IMR-90 (cell line): ENCODE data around the gene NUP98. TPM values are rescaled to one million over a fixed set of nuclear protein-coding genes. Genes with fewer than 3 reads are reported as not detected.
A peak's percentile ranks its signal among the peaks of the same experiment; 100 is the strongest.

Experiments
- ATAC-seq: fragments of 200-7000 bp; cut with Tn5 transposase; 2 replicates; pipeline ENCODE4 v1.9.1; 2020; ENCODE audit warnings: low read depth, mild to moderate bottlenecking, moderate library complexity
- BruUV-seq: library from RNA; stranded (reverse); fragments of 400-500 nt; replicated peaks from 2 replicates; lab custom pipeline; 2021; lab: Mats Ljungman, UMichigan
- CTCF ChIA-PET: fragments of 300-600 bp; formaldehyde crosslinking; extraction: SDS; loops from one replicate; lab custom pipeline; 2021; ENCODE audit warnings: antibody characterized with exemption; lab: Yijun Ruan, JAX
- POLR2A ChIA-PET: fragments of 300-600 bp; sonication (Branson Sonifier 250); formaldehyde crosslinking; loops from one replicate; lab custom pipeline; 2022; ENCODE audit warnings: antibody characterized with exemption; ENCODE audit not compliant: unreplicated experiment; lab: Charles Lee
- DNase-seq: peaks from one replicate; pipeline ENCODE4 v3.0.0; 2013
- H2AFZ ChIP-seq: replicated peaks from 2 replicates; pipeline ENCODE3; 2013; ENCODE audit warnings: low read length, mild to moderate bottlenecking; ENCODE audit not compliant: poor library complexity
- H2AK5ac ChIP-seq: 2 replicates; pipeline ENCODE4 v1.6.1; 2013; ENCODE audit warnings: low read depth, low read length, inconsistent platforms
- H2AK9ac ChIP-seq: replicated peaks from 2 replicates; pipeline ENCODE3; 2013; ENCODE audit warnings: mild to moderate bottlenecking, low read depth, low read length, moderate library complexity; ENCODE audit not compliant: poor library complexity
- H2BK120ac ChIP-seq: 2 replicates; pipeline ENCODE4 v1.6.1; 2013; ENCODE audit warnings: low read depth, low read length, inconsistent platforms
- H2BK15ac ChIP-seq: 3 replicates; pipeline ENCODE4 v1.6.1; 2013; ENCODE audit warnings: low read depth, low read length, inconsistent platforms
- H2BK20ac ChIP-seq: 2 replicates; pipeline ENCODE4 v1.6.1; 2013; ENCODE audit warnings: low read depth, mild to moderate bottlenecking, inconsistent platforms, low read length, moderate library complexity
- H2BK5ac ChIP-seq: 2 replicates; pipeline ENCODE4 v1.6.1; 2013; ENCODE audit warnings: mild to moderate bottlenecking, low read depth, low read length, inconsistent platforms; ENCODE audit not compliant: poor library complexity, severe bottlenecking
- H3K14ac ChIP-seq: replicated peaks from 2 replicates; pipeline ENCODE4 v1.6.1; 2013; ENCODE audit warnings: low read depth, low read length, inconsistent platforms
- H3K18ac ChIP-seq: 2 replicates; pipeline ENCODE4 v1.6.1; 2013; ENCODE audit warnings: low read depth, low read length, control low read depth
- H3K23ac ChIP-seq: 2 replicates; pipeline ENCODE4 v1.6.1; 2013; ENCODE audit warnings: low read depth, low read length, inconsistent platforms
- H3K27ac ChIP-seq: 2 replicates; pipeline ENCODE4 v1.5.1; 2013; ENCODE audit warnings: mild to moderate bottlenecking, control low read depth, low read length; ENCODE audit not compliant: insufficient read depth
- H3K27me3 ChIP-seq: 2 replicates; pipeline ENCODE4 v1.6.1; 2013; ENCODE audit warnings: low read length; ENCODE audit not compliant: control insufficient read depth, insufficient read depth
- H3K36me3 ChIP-seq: 2 replicates; pipeline ENCODE4 v1.6.1; 2013; ENCODE audit warnings: low read length, mixed read lengths; ENCODE audit not compliant: control insufficient read depth, insufficient read depth
- H3K4ac ChIP-seq: 2 replicates; pipeline ENCODE4 v1.6.1; 2013; ENCODE audit warnings: low read depth, low read length, inconsistent platforms
- H3K4me1 ChIP-seq: 2 replicates; pipeline ENCODE4 v1.6.1; 2013; ENCODE audit warnings: low read length, mixed read lengths; ENCODE audit not compliant: control insufficient read depth, insufficient read depth
- H3K4me2 ChIP-seq: 2 replicates; pipeline ENCODE4 v1.6.1; 2013; ENCODE audit warnings: low read depth, mild to moderate bottlenecking, control low read depth, low read length, moderate library complexity
- H3K4me3 ChIP-seq: 2 replicates; pipeline ENCODE4 v1.5.1; 2013; ENCODE audit warnings: low read depth, mild to moderate bottlenecking, control low read depth, low read length, moderate library complexity; ENCODE audit not compliant: insufficient read depth
- H3K56ac ChIP-seq: 2 replicates; pipeline ENCODE4 v1.6.1; 2013; ENCODE audit warnings: low read length, inconsistent platforms; ENCODE audit not compliant: insufficient read depth; ENCODE audit errors: extremely low read depth
- H3K79me1 ChIP-seq, 2 experiments: 2 replicates each; pipeline ENCODE4 v1.6.1; 2013; ENCODE audit warnings: low read length in 2 of 2, inconsistent platforms in 1 of 2, low read depth in 1 of 2
- H3K9ac ChIP-seq: 2 replicates; pipeline ENCODE4 v1.6.1; 2013; ENCODE audit warnings: low read depth, low read length, control low read depth
- H3K9me1 ChIP-seq: 2 replicates; pipeline ENCODE4 v1.6.1; 2013; ENCODE audit warnings: low read length, inconsistent platforms; ENCODE audit not compliant: insufficient read depth
- H3K9me3 ChIP-seq: 2 replicates; pipeline ENCODE4 v1.6.1; 2013; ENCODE audit warnings: low read length; ENCODE audit not compliant: control insufficient read depth, insufficient read depth
- H4K20me1 ChIP-seq: 2 replicates; pipeline ENCODE4 v1.6.1; 2013; ENCODE audit warnings: low read length, inconsistent platforms; ENCODE audit not compliant: insufficient read depth
- H4K5ac ChIP-seq: 2 replicates; pipeline ENCODE4 v1.6.1; 2013; ENCODE audit warnings: mild to moderate bottlenecking, low read depth, low read length, control low read depth
- H4K8ac ChIP-seq, 2 experiments: 2 replicates each; pipeline ENCODE4 v1.6.1; 2013; ENCODE audit warnings: low read depth in 2 of 2, low read length in 2 of 2, control low read depth in 1 of 2, inconsistent platforms in 1 of 2
- H4K91ac ChIP-seq: 2 replicates; pipeline ENCODE4 v1.6.1; 2013; ENCODE audit warnings: low read depth, low read length, inconsistent platforms; ENCODE audit not compliant: insufficient read depth
- CHD1 ChIP-seq: IDR thresholded peaks from 2 replicates; pipeline ENCODE4 v1.6.1; 2012; ENCODE audit warnings: low read depth, low read length, improper control_type of control experiment
- WGBS, 2 experiments: methylation state at CpG; one replicate each; pipeline versions ENCODE4 v1.1.5 to v1.1.7; 2013; ENCODE audit warnings: missing lambda C conversion rate in 2 of 2; ENCODE audit not compliant: insufficient read length in 1 of 2; ENCODE audit errors: extremely low coverage in 2 of 2; 5-methylcytosine and 5-hydroxymethylcytosine counted together
- dilution Hi-C: fragments of 300-500 bp; cut with HindIII; formaldehyde crosslinking; loops from one replicate; pipeline ENCODE4 v1.14.3; 2018; ENCODE audit warnings: low sequenced_read_pairs; ENCODE audit not compliant: unreplicated experiment
- in situ Hi-C: fragments of 300-500 bp; cut with MboI; formaldehyde crosslinking; loops from 3 replicates; pipeline ENCODE4 v1.14.3; 2019; ENCODE audit warnings: low sequenced_read_pairs, inconsistent platforms, mixed read lengths
- intact Hi-C: fragments of 100-400 bp; cut with micrococcal nuclease; formaldehyde crosslinking; loops from 2 replicates; pipeline ENCODE4 v1.10.0; 2022
- polyA plus RNA-seq, 3 experiments: library from polyadenylated mRNA; depleted of rRNA; stranded (reverse); fragments of >200 nt; gene quantifications; 2 replicates each; pipeline ENCODE4 v1.2.3, GENCODE V29; 2012; ENCODE audit warnings: low replicate concordance in 1 of 3
- total RNA-seq: library from RNA; depleted of rRNA; stranded (reverse); fragments of >200 nt; gene quantifications from 2 replicates; pipeline ENCODE4 v1.2.3, GENCODE V29; 2012
- TF ChIP-seq, protein P1 (sequence below): fragments of 150-350 bp; IDR thresholded peaks from 2 replicates; pipeline ENCODE4 v1.6.1; 2017; ENCODE audit warnings: mild to moderate bottlenecking, antibody characterized with exemption, low read length, low read depth

NUP98 gene
- total and polyA plus RNA-seq, 2 of the 4 experiments (the other 2 are of a cell fraction): 103 to 138 TPM

DNA sequence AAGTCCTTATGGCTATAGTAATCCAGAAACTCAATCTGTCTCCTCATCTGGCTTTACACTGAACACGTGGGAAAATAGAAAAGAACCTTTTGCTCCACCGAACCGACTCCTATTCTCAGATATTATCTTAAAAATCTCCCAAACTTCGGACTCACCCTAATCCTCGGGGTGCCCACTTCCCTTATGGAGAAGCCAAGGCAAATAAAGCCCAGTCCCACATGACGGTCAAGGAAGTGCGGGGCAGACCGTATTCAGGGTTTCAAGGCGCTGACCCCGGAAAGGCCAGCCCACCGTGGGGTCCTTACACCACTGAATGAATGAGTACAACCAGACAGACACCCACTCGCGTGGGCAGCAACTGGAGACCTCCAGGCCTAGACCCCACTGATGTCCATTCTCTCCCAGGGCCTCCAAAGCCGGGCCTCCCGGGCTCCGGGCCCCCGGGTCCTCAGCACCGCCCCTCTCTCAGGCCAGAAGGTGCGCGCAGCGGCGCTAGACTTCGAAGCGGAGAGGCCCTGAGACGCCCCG, 489 bp downstream of the NUP98 start:
- in situ Hi-C loops (no loop called here), intact Hi-C loops (loop anchor here (5.0 kb wide), 1 partner anchor 45 kb away; the partner anchor contains the start of gene RHOG), dilution Hi-C loops (no loop called here)
- Histone ChIP-seq H2AFZ (peak overlapping the region; percentile 90), H3K4me3 (peak overlapping the region; percentile 74), H4K8ac (no peak overlapping the region), H4K91ac (no peak overlapping the region), H3K4me1 (no peaks in the 10 kb centered on the region; the same call in 1 of the 2 replicates), H3K27ac (peak overlapping the region; percentile 79), H2BK20ac (no peak overlapping the region), H3K14ac (peak overlapping the region; percentile 80), H3K36me3 (peaks cover 15% of the 10 kb centered on the region), H3K27me3 (no peaks in the 10 kb centered on the region), H2AK9ac (peak overlapping the region; percentile 94), H3K9ac (peak overlapping the region; percentile 84), H3K18ac (no peak overlapping the region), H2BK5ac (peak overlapping the region; percentile 76), H2AK5ac (peak overlapping the region; percentile 88), H3K4me2 (peak overlapping the region; percentile 97), H2BK15ac (no peak overlapping the region), H3K79me1 (peaks cover 4 to 20% of the 10 kb centered on the region in 2 experiments; a peak in 3 of 4 replicates), H2BK120ac (no peak overlapping the region), H3K56ac (peak overlapping the region; percentile 43; the same call in 1 of the 2 replicates), H3K4ac (peak overlapping the region; percentile 76), H4K20me1 (peaks cover 45% of the 10 kb centered on the region), H3K23ac (peak overlapping the region; percentile 93), H3K9me1 (0 out of 2 replicates have a peak, but pooled peaks cover 4% of the 10 kb centered on the region), H3K9me3 (no peaks in the 10 kb centered on the region), H4K5ac (no peak overlapping the region)
- CTCF ChIA-PET: interaction anchor here (0.7 kb wide), 1 partner anchor 12 kb away, joined by 4 read pairs; the partner anchor contains the start of gene PGAP2
- no TSS peak for BruUV-seq
- 0% methylated on average over 3 of the region's 26 CpGs; no CpG with 5 or more reads in 1 of the 2 experiments for WGBS, 2 experiments
- 0 out of 2 replicates have a peak, but pooled peaks have one; percentile 22 for TF ChIP-seq CHD1
- TF ChIP-seq, protein P1, sequence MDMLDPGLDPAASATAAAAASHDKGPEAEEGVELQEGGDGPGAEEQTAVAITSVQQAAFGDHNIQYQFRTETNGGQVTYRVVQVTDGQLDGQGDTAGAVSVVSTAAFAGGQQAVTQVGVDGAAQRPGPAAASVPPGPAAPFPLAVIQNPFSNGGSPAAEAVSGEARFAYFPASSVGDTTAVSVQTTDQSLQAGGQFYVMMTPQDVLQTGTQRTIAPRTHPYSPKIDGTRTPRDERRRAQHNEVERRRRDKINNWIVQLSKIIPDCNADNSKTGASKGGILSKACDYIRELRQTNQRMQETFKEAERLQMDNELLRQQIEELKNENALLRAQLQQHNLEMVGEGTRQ: no peak
- POLR2A ChIA-PET: no interaction called here
- ATAC-seq (peak; percentile 30), DNase-seq (no peak)
